Neural progenitor cell (in vitro differentiated cells): ENCODE measurements around the gene LRRC10.

ENCODE experiments used
- EZH2 ChIP-seq: fragments of 200-600 bp; sonication (generic); IDR thresholded peaks from 2 replicates; pipeline ENCODE4 v1.6.1; 2017; ENCODE audit warnings: antibody characterized with exemption, mild to moderate bottlenecking, moderate library complexity
- TF ChIP-seq, protein P1 (sequence below): fragments of 200-600 bp; sonication (generic); IDR thresholded peaks from 2 replicates; pipeline ENCODE4 v1.5.1; 2017; ENCODE audit warnings: antibody characterized with exemption, mild to moderate bottlenecking

GRCh38 chr12:69598174-69598753 is 12.4 kb downstream of the LRRC10 start:
- TF ChIP-seq, protein P1, sequence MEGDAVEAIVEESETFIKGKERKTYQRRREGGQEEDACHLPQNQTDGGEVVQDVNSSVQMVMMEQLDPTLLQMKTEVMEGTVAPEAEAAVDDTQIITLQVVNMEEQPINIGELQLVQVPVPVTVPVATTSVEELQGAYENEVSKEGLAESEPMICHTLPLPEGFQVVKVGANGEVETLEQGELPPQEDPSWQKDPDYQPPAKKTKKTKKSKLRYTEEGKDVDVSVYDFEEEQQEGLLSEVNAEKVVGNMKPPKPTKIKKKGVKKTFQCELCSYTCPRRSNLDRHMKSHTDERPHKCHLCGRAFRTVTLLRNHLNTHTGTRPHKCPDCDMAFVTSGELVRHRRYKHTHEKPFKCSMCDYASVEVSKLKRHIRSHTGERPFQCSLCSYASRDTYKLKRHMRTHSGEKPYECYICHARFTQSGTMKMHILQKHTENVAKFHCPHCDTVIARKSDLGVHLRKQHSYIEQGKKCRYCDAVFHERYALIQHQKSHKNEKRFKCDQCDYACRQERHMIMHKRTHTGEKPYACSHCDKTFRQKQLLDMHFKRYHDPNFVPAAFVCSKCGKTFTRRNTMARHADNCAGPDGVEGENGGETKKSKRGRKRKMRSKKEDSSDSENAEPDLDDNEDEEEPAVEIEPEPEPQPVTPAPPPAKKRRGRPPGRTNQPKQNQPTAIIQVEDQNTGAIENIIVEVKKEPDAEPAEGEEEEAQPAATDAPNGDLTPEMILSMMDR, result no peak
- no peak for TF ChIP-seq EZH2
